Prostate gland (tissue), 2 donors: ENCODE data around the gene DMBT1. TPM values are rescaled to one million over a fixed set of nuclear protein-coding genes. Genes with fewer than 3 reads are reported as not detected.

Experiments
- DNase-seq: peaks from one replicate; pipeline ENCODE4 v3.0.0-alpha.2; 2019; ENCODE audit warnings: low spot score
- H3K27ac ChIP-seq, 2 donors: fragments of 200-600 bp; sonication (generic); 2 replicates each; pipeline ENCODE4 v1.5.1; 2017 to 2019
- H3K27me3 ChIP-seq: fragments of 200-600 bp; sonication (generic); replicated peaks from 2 replicates; pipeline ENCODE4 v1.5.1; 2019; ENCODE audit not compliant: insufficient read depth
- H3K36me3 ChIP-seq, 2 donors: fragments of 200-600 bp; sonication (generic); 1 replicate in 1 of 2; 2 replicates in 1 of 2; pipeline versions ENCODE4 v1.5.1 to v1.8.1; 2017 to 2019
- H3K4me1 ChIP-seq: fragments of 200-600 bp; sonication (generic); replicated peaks from 2 replicates; pipeline ENCODE4 v1.5.1; 2019
- H3K4me3 ChIP-seq, 2 donors: fragments of 200-600 bp; sonication (generic); 2 replicates each; pipeline ENCODE4 v1.5.1; 2017 to 2019
- H3K9me3 ChIP-seq: fragments of 200-600 bp; sonication (generic); 2 replicates; pipeline ENCODE4 v1.5.1; 2017
- POLR2A ChIP-seq: fragments of 450-650 bp; IDR thresholded peaks from one replicate; pipeline ENCODE4 v1.6.1; 2016; ENCODE audit warnings: antibody characterized with exemption, mild to moderate bottlenecking
- POLR2AphosphoS5 ChIP-seq: sonication (generic); formaldehyde crosslinking; IDR thresholded peaks from one replicate; pipeline ENCODE4 v1.6.1; 2017; ENCODE audit warnings: antibody characterized with exemption
- WGBS: methylation state at CpG from one replicate; pipeline ENCODE4 v1.1.5; 2018; 5-methylcytosine and 5-hydroxymethylcytosine counted together
- intact Hi-C: fragments of 100-400 bp; cut with DNase I; formaldehyde crosslinking; loops from one replicate; pipeline ENCODE4 v1.14.2; 2022
- total RNA-seq, 2 donors: library from RNA; depleted of rRNA; stranded (reverse); fragments of >200 nt; gene quantifications; one replicate each; pipeline ENCODE4 v1.1.0, GENCODE V29; 2016
- TF ChIP-seq, protein P1 (sequence below), 4 experiments: fragments of 200-600 bp in 2 of 4; fragments of 450-650 bp in 2 of 4; sonication (generic) in 2 of 4; IDR thresholded peaks; 1 replicate in 3 of 4; 2 replicates in 1 of 4; pipeline ENCODE4 v1.5.1; 2016 to 2019; ENCODE audit warnings: antibody characterized with exemption in 4 of 4, mild to moderate bottlenecking in 2 of 4, moderate library complexity in 2 of 4

DMBT1 gene
- total RNA-seq, 2 donors from 2014 or later: 0.51 to 4.6 TPM

GRCh38 chr10:122649903-122650302 is 89.3 kb downstream of the DMBT1 start:
- Histone ChIP-seq H3K4me1 (no peaks in the 10 kb centered on the region), H3K36me3 (no peaks in the 10 kb centered on the region), H3K9me3 (no peaks in the 10 kb centered on the region), H3K27me3 (no peaks in the 10 kb centered on the region), H3K4me3 (no peak overlapping the region), H3K27ac (no peak overlapping the region)
- WGBS: 81% methylated on average over 5 of the region's 5 CpGs
- no peak for TF ChIP-seq POLR2A
- TF ChIP-seq, protein P1, sequence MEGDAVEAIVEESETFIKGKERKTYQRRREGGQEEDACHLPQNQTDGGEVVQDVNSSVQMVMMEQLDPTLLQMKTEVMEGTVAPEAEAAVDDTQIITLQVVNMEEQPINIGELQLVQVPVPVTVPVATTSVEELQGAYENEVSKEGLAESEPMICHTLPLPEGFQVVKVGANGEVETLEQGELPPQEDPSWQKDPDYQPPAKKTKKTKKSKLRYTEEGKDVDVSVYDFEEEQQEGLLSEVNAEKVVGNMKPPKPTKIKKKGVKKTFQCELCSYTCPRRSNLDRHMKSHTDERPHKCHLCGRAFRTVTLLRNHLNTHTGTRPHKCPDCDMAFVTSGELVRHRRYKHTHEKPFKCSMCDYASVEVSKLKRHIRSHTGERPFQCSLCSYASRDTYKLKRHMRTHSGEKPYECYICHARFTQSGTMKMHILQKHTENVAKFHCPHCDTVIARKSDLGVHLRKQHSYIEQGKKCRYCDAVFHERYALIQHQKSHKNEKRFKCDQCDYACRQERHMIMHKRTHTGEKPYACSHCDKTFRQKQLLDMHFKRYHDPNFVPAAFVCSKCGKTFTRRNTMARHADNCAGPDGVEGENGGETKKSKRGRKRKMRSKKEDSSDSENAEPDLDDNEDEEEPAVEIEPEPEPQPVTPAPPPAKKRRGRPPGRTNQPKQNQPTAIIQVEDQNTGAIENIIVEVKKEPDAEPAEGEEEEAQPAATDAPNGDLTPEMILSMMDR (IDR thresholded peaks at IDR 0.05): no peak
- TF ChIP-seq POLR2AphosphoS5: no peak
- intact Hi-C loops: no loop called here
- no peak for DNase-seq

GRCh38 chr10:122650331-122650730 is 89.8 kb downstream of the DMBT1 start:
- H3K4me1 ChIP-seq: peaks cover 2% of the 10 kb centered on the region
- H3K27me3 ChIP-seq: no peaks in the 10 kb centered on the region
- intact Hi-C loops: no loop called here
- no peak for DNase-seq
- 78% methylated on average over 2 of the region's 2 CpGs for WGBS
- H3K36me3 ChIP-seq: no peaks in the 10 kb centered on the region
- no peak overlapping the region for H3K27ac ChIP-seq
- no peak for TF ChIP-seq POLR2A
- no peak for TF ChIP-seq POLR2AphosphoS5
- TF ChIP-seq, protein P1 (IDR thresholded peaks at IDR 0.05): no peak
- H3K4me3 ChIP-seq: no peak overlapping the region
- H3K9me3 ChIP-seq: no peaks in the 10 kb centered on the region

DNA sequence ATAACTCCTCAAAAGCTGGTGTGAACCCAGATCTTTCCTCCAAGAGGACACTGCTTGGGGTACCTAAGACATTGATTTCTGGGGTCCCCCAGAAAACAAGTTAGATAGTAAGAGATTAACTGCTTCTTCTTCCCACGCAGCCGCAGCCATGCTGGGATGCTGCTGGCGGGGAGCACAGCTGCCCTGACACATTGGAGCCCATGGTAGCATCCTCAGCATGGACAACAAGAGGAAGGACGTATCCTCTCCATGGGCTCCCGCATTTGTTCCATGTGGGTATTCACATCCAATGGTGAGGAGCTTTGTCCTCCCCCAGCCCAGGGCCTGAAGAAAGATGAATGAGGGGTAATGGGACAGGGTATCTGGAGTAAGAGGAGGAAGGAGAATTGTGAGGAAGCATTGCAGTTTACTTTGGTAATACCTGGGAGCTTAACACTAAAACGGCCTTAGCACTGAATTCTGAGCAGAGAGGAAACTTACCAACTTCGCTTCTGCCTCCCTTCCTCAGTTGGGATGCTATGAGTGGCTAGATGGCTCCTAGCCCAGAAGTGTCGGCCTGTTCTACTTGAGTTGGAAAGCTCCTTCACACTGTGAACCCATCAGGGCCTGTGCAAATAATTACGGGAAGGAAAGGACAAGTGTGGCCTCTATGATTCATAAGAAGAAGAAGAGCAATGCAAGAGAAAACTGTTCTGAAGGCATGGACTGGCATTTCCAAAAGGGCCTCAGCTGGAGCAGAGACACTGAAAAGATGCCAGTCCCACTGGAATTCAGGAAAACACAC is 95.2 kb downstream of the DMBT1 start:
- peaks cover 22% of the 10 kb centered on the region for H3K4me1 ChIP-seq
- intact Hi-C loops: no loop called here
- no peak overlapping the region for H3K4me3 ChIP-seq
- H3K27me3 ChIP-seq: no peaks in the 10 kb centered on the region
- H3K9me3 ChIP-seq: no peaks in the 10 kb centered on the region
- WGBS: 64% methylated on average over 9 of the region's 9 CpGs
- peak overlapping the region; percentile 54 to 76 for H3K27ac ChIP-seq
- H3K36me3 ChIP-seq: no peaks in the 10 kb centered on the region
- peak; percentile 73 for DNase-seq
- TF ChIP-seq POLR2AphosphoS5 (no peak), POLR2A (no peak)
- TF ChIP-seq, protein P1 (IDR thresholded peaks at IDR 0.05): no peak

DNA sequence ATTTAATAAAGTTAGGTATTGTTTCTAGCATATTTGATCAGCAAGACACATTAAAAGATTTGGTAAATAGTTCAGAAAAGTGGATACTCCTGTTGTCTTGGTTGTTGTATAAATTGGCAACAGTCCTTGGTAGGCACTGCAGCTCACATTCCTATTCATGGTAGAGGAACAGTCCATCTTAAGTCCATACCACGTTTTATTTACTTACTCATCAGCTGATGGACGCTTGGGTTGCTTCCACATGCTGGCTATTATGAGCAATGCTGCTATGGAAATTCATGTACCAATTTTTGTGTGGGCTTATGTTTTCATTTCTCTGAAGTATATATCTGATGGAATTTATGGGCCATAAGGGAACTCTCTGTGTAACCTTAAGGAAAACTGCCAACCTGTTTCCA is 95.8 kb downstream of the DMBT1 start:
- intact Hi-C loops: no loop called here

More for the DNA sequence above, 95.8 kb downstream of the DMBT1 start:
- DNase-seq: peak; percentile 73
- H3K27ac ChIP-seq: peak overlapping the region; percentile 59 to 76
- H3K9me3 ChIP-seq: no peaks in the 10 kb centered on the region
- H3K27me3 ChIP-seq: no peaks in the 10 kb centered on the region
- TF ChIP-seq POLR2A (no peak), POLR2AphosphoS5 (peak; percentile 68)
- TF ChIP-seq, protein P1 (IDR thresholded peaks at IDR 0.05): no peak
- 29% methylated on average over 2 of the region's 2 CpGs for WGBS
- H3K4me1 ChIP-seq: peaks cover 22% of the 10 kb centered on the region
- H3K36me3 ChIP-seq: no peaks in the 10 kb centered on the region
- H3K4me3 ChIP-seq: no peak overlapping the region
